Neural progenitor cell (in vitro differentiated cells): Measurements from ENCODE around the gene CADM1.

Experiments used
- CTCF ChIP-seq: fragments of 200-600 bp; sonication (generic); IDR thresholded peaks from 2 replicates; pipeline ENCODE4 v1.5.1; 2017; ENCODE audit warnings: antibody characterized with exemption, mild to moderate bottlenecking
- EZH2phosphoT487 ChIP-seq: fragments of 200-600 bp; sonication (generic); IDR thresholded peaks from 2 replicates; pipeline ENCODE4 v1.6.1; 2017; ENCODE audit warnings: antibody characterized with exemption

- TF ChIP-seq CTCF (no peak), EZH2phosphoT487 (no peak)
Measured at GRCh38 chr11:115503886-115504275, 334 bp downstream of the CADM1 start.
